Endodermal cell (in vitro differentiated cells): ENCODE measurements around the gene COLGALT1. TPM values are rescaled to one million over a fixed set of nuclear protein-coding genes. Genes with fewer than 3 reads are reported as not detected.

Experiments
- DNase-seq: peaks from one replicate; pipeline ENCODE4 v3.0.0-alpha.2; 2017
- H3K27ac ChIP-seq: 2 replicates; pipeline ENCODE4 v1.5.1; 2013; ENCODE audit warnings: mild to moderate bottlenecking, low read depth, low read length, moderate library complexity
- H3K27me3 ChIP-seq: 2 replicates; pipeline ENCODE4 v1.6.1; 2013; ENCODE audit warnings: mild to moderate bottlenecking, low read length, moderate library complexity; ENCODE audit not compliant: insufficient read depth, control insufficient read depth, poor library complexity, severe bottlenecking
- H3K36me3 ChIP-seq: 2 replicates; pipeline ENCODE4 v1.7.0; 2013; ENCODE audit warnings: mild to moderate bottlenecking, low read length, moderate library complexity; ENCODE audit not compliant: control insufficient read depth, insufficient read depth
- H3K4me1 ChIP-seq: one replicate; pipeline ENCODE4 v1.7.0; 2013; ENCODE audit warnings: low read length; ENCODE audit not compliant: control insufficient read depth, insufficient read depth
- H3K4me3 ChIP-seq: 2 replicates; pipeline ENCODE4 v1.5.1; 2013; ENCODE audit warnings: mild to moderate bottlenecking, low read length, moderate library complexity
- H3K9ac ChIP-seq: 2 replicates; pipeline ENCODE4 v1.6.1; 2013; ENCODE audit warnings: mild to moderate bottlenecking, low read length, moderate library complexity; ENCODE audit not compliant: poor library complexity, severe bottlenecking; ENCODE audit errors: extremely low read depth
- H3K9me3 ChIP-seq: 2 replicates; pipeline ENCODE4 v1.6.1; 2013; ENCODE audit warnings: mild to moderate bottlenecking, low read length, moderate library complexity; ENCODE audit not compliant: control insufficient read depth
- H3K27ac Mint-ChIP-seq: 2 replicates; pipeline ENCODE4 v1.8.0; 2020; ENCODE audit warnings: mixed read lengths
- H3K27me3 Mint-ChIP-seq: 2 replicates; pipeline ENCODE4 v1.8.0; 2021; ENCODE audit warnings: mild to moderate bottlenecking, mixed read lengths; ENCODE audit not compliant: insufficient read depth
- H3K36me3 Mint-ChIP-seq: 2 replicates; pipeline ENCODE4 v1.8.0; 2020; ENCODE audit warnings: low read depth, mixed read lengths
- H3K4me1 Mint-ChIP-seq: 2 replicates; pipeline ENCODE4 v1.8.0; 2020; ENCODE audit warnings: mixed read lengths
- H3K4me3 Mint-ChIP-seq: 2 replicates; pipeline ENCODE4 v1.8.0; 2020; ENCODE audit warnings: mild to moderate bottlenecking, moderate library complexity, mixed read lengths
- H3K9me3 Mint-ChIP-seq: 2 replicates; pipeline ENCODE4 v1.8.0; 2020; ENCODE audit warnings: mild to moderate bottlenecking, mixed read lengths
- WGBS, 2 experiments: methylation state at CpG; one replicate each; pipeline versions ENCODE4 v1.1.5 to v1.1.7; 2013; ENCODE audit warnings: missing lambda C conversion rate in 2 of 2, mixed read lengths in 1 of 2; ENCODE audit not compliant: insufficient coverage in 1 of 2, insufficient read length in 1 of 2; 5-methylcytosine and 5-hydroxymethylcytosine counted together
- total RNA-seq, 2 donors: library from RNA; stranded (reverse); fragmentation: NEBNext Ultra II Directional in 1 of 2; extraction: Animal tissue kit (Norgen Biotek cat#: 25700) in 1 of 2; gene quantifications; 2 replicates in 1 of 2; 3 replicates in 1 of 2; pipeline ENCODE4 v1.2.1, GENCODE V29; 2021
- TF ChIP-seq, protein P1 (sequence below): fragments of 200-600 bp; sonication (generic); conservative IDR thresholded peaks from 2 replicates; pipeline ENCODE4 v1.5.0; 2021; ENCODE audit warnings: antibody characterized with exemption, mild to moderate bottlenecking

Gene COLGALT1
- total RNA-seq, 2 donors from 2014 or later = 61.2 to 68.3 TPM

GRCh38 chr19:17614476-17614875 lies 59.0 kb downstream of the COLGALT1 start:
- H3K27ac Mint-ChIP-seq = no peak overlapping the region

DNA sequence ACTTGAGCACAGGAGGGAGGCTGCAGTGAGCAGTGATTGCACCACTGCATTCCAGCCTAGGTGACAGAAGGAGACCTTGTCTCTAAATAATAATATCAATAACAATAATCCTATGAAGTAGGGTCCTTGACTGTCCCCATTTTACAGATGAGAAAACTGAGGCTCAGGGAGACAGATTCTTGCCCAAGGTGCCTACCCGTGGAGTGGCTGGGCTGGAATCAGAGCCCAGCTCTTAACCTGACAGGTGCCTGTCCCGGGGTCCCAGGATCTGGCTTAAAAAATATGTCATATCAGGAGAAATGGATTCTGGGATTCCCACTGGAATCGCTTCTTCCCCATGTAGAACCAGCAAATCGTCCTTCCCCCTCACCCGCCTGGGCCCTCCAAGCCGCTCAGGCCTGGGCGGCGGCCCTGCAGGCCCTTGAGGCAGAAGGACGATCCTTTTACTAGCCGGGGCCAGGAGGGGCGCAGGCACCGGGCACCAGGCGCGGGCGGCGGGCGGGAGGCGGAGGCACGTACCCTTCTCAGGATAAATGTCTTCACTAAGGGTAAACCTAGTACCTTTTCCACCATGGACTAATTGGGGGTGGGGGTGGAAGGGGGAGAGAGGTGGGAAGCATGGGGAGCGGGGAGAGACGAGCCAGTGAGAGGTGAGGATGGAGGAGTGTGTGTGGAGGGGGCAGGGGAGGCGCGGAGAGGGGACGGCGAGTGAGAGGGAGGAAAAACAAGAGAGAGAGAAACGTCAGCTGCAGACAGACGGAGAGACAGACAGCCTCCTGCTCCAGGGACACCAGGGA lies 60.6 kb downstream of the COLGALT1 start:
- peaks cover 5% of the 10 kb centered on the region for H3K36me3 Mint-ChIP-seq
- TF ChIP-seq, protein P1, sequence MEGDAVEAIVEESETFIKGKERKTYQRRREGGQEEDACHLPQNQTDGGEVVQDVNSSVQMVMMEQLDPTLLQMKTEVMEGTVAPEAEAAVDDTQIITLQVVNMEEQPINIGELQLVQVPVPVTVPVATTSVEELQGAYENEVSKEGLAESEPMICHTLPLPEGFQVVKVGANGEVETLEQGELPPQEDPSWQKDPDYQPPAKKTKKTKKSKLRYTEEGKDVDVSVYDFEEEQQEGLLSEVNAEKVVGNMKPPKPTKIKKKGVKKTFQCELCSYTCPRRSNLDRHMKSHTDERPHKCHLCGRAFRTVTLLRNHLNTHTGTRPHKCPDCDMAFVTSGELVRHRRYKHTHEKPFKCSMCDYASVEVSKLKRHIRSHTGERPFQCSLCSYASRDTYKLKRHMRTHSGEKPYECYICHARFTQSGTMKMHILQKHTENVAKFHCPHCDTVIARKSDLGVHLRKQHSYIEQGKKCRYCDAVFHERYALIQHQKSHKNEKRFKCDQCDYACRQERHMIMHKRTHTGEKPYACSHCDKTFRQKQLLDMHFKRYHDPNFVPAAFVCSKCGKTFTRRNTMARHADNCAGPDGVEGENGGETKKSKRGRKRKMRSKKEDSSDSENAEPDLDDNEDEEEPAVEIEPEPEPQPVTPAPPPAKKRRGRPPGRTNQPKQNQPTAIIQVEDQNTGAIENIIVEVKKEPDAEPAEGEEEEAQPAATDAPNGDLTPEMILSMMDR = peak; percentile 37
- no peaks in the 10 kb centered on the region for H3K27me3 Mint-ChIP-seq
- H3K4me1 Mint-ChIP-seq = no peaks in the 10 kb centered on the region
- no peaks in the 10 kb centered on the region for H3K36me3 ChIP-seq
- H3K27ac ChIP-seq = no peak overlapping the region
- DNase-seq = peak; percentile 67
- peak overlapping the region; percentile 65 for H3K4me3 Mint-ChIP-seq
- H3K27me3 ChIP-seq = no peaks in the 10 kb centered on the region
- 66 to 84% methylated on average over 7 to 27 of the region's 27 CpGs for WGBS, 2 experiments
- no peak overlapping the region for H3K9ac ChIP-seq
- H3K4me3 ChIP-seq = peak overlapping the region; percentile 40
- H3K27ac Mint-ChIP-seq = peak overlapping the region; percentile 88
- no peaks in the 10 kb centered on the region for H3K4me1 ChIP-seq
- H3K9me3 ChIP-seq = no peaks in the 10 kb centered on the region
- H3K9me3 Mint-ChIP-seq = no peaks in the 10 kb centered on the region

More at GRCh38 chr19:17614476-17614875, 59.0 kb downstream of the COLGALT1 start:
- no peaks in the 10 kb centered on the region for H3K9me3 ChIP-seq
- H3K9ac ChIP-seq = no peak overlapping the region
- no peaks in the 10 kb centered on the region for H3K4me1 ChIP-seq
- Mint-ChIP-seq H3K27me3 (no peaks in the 10 kb centered on the region), H3K36me3 (peaks cover 4% of the 10 kb centered on the region), H3K4me3 (no peak overlapping the region), H3K4me1 (no peaks in the 10 kb centered on the region), H3K9me3 (no peaks in the 10 kb centered on the region)
- TF ChIP-seq, protein P1 = no peak
- H3K27ac ChIP-seq = no peak overlapping the region
- H3K27me3 ChIP-seq = no peaks in the 10 kb centered on the region
- no peak for DNase-seq
- 92 to 100% methylated on average over 2 to 10 of the region's 12 CpGs for WGBS, 2 experiments
- no peak overlapping the region for H3K4me3 ChIP-seq
- no peaks in the 10 kb centered on the region for H3K36me3 ChIP-seq

- no peaks in the 10 kb centered on the region for H3K4me1 Mint-ChIP-seq
- H3K36me3 Mint-ChIP-seq = peaks cover 9% of the 10 kb centered on the region
- no peaks in the 10 kb centered on the region for H3K36me3 ChIP-seq
- H3K9ac ChIP-seq = no peak overlapping the region
- WGBS, 2 experiments = 60 to 66% methylated on average over 1 to 11 of the region's 11 CpGs
- peak overlapping the region; percentile 65 for H3K4me3 Mint-ChIP-seq
- peak overlapping the region; percentile 88 for H3K27ac Mint-ChIP-seq
- peaks cover 2% of the 10 kb centered on the region for H3K9me3 Mint-ChIP-seq
- H3K9me3 ChIP-seq = no peaks in the 10 kb centered on the region
- no peak for DNase-seq
- no peaks in the 10 kb centered on the region for H3K27me3 ChIP-seq
- peak overlapping the region; percentile 40 for H3K4me3 ChIP-seq
- TF ChIP-seq, protein P1 = no peak
- H3K27me3 Mint-ChIP-seq = no peaks in the 10 kb centered on the region
- H3K4me1 ChIP-seq = no peaks in the 10 kb centered on the region
- H3K27ac ChIP-seq = no peak overlapping the region
Measured at GRCh38 chr19:17616686-17616960, 61.2 kb downstream of the COLGALT1 start.
